H1 (cell line): ENCODE measurements around the gene BBS2. TPM values are rescaled to one million over a fixed set of nuclear protein-coding genes. Genes with fewer than 3 reads are reported as not detected.

Source experiments
- CHD2 ChIP-seq: IDR thresholded peaks from 2 replicates; pipeline ENCODE4 v1.6.1; 2012; ENCODE audit warnings: low read length, improper control_type of control experiment
- CREB1 ChIP-seq: IDR thresholded peaks from 2 replicates; pipeline ENCODE4 v1.6.1; 2012; ENCODE audit warnings: inconsistent platforms
- FOSL1 ChIP-seq: IDR thresholded peaks from 2 replicates; pipeline ENCODE4 v1.6.1; 2011; ENCODE audit warnings: mild to moderate bottlenecking, low read depth, low read length, moderate library complexity; ENCODE audit not compliant: insufficient read depth
- HDAC2 ChIP-seq, 2 experiments: fragments of 300-600 bp in 1 of 2; sonication (generic) in 1 of 2; IDR thresholded peaks; 2 replicates each; pipeline ENCODE4 v1.6.1; 2011 to 2012; ENCODE audit warnings: low read depth in 2 of 2, low read length in 2 of 2, mild to moderate bottlenecking in 2 of 2, moderate library complexity in 2 of 2, borderline replicate concordance in 1 of 2, inconsistent platforms in 1 of 2
- KDM1A ChIP-seq: fragments of 200-600, 300-600 bp; sonication (generic); IDR thresholded peaks from 2 replicates; pipeline ENCODE4 v1.7.1; 2016; ENCODE audit warnings: mild to moderate bottlenecking, low read length, borderline replicate concordance
- MAFK ChIP-seq: IDR thresholded peaks from 2 replicates; pipeline ENCODE4 v1.6.1; 2012; ENCODE audit warnings: low read depth, mild to moderate bottlenecking, improper control_type of control experiment, low read length
- RAD21 ChIP-seq, 2 experiments: IDR thresholded peaks in 1 of 2; conservative IDR thresholded peaks in 1 of 2; 2 replicates each; pipeline ENCODE4 v1.6.1; 2011; ENCODE audit warnings: low read depth in 2 of 2, low read length in 2 of 2, improper control_type of control experiment in 1 of 2, inconsistent platforms in 1 of 2, mild to moderate bottlenecking in 1 of 2, moderate library complexity in 1 of 2
- RFX5 ChIP-seq: IDR thresholded peaks from 2 replicates; pipeline ENCODE4 v1.6.1; 2011; ENCODE audit warnings: low read depth, low read length, improper control_type of control experiment, borderline replicate concordance
- SRF ChIP-seq: IDR thresholded peaks from 2 replicates; pipeline ENCODE4 v1.6.1; 2011; ENCODE audit warnings: mild to moderate bottlenecking, low read depth, low read length, moderate library complexity
- ZNF274 ChIP-seq: IDR thresholded peaks from 2 replicates; pipeline ENCODE4 v1.7.0; 2012; ENCODE audit warnings: low read length, borderline replicate concordance; ENCODE audit errors: extremely low read depth
- polyA plus RNA-seq, 7 experiments: library from polyadenylated mRNA; depleted of rRNA in 3 of 7; stranded (reverse) in 5 of 7; unstranded in 2 of 7; fragments of >200 nt in 5 of 7; fragments of 200-250 nt in 2 of 7; gene quantifications; 1 replicate in 5 of 7; 2 replicates in 1 of 7; 4 replicates in 1 of 7; pipeline versions ENCODE4 v1.2.1 to v1.2.3, GENCODE V29; 2011 to 2013; ENCODE audit warnings: missing spikeins in 2 of 7, mixed read lengths in 2 of 7
- total RNA-seq: library from RNA; stranded (reverse); fragmentation: NEBNext Ultra II Directional; extraction: Animal tissue kit (Norgen Biotek cat#: 25700); gene quantifications from 2 replicates; pipeline ENCODE4 v1.2.1, GENCODE V29; 2021

Gene BBS2
- total and polyA plus RNA-seq, 2 of the 8 experiments (the other 6 are each of a cell fraction or from before 2014, with no cell fraction given): 12.3 to 15.1 TPM

DNA sequence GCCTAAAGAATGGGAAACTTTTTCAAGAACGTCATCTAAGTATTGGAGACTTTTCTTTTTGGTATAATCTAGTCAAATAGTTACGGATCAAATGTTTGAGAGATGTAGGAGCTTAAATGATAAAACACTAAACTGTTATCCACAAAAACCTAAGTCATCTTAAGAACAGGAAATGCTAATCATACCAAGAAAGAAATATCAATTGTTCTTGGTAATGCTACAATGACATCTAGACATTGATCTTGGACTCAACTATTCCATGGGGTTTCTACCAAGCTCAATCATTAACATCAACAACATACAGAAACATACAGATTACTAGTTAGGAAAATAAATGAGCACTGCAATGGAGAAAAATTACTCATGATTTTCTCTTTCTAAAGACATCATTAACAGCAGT, 72.5 kb downstream of the BBS2 start (continued):
- TF ChIP-seq KDM1A (no peak), MAFK (no peak), ZNF274 (no peak), HDAC2 (IDR thresholded peaks at IDR 0.05; ENCODE audit: borderline replicate concordance in 1 of 2, low read depth in 2 of 2, low read length in 2 of 2) (no peak), FOSL1 (no peak), CREB1 (no peak), CHD2 (no peak), SRF (no peak), RFX5 (no peak), RAD21 (IDR thresholded peaks at IDR 0.05 in 1 of 2, conservative IDR thresholded peaks at IDR 0.05 in 1 of 2; ENCODE audit: low read depth in 2 of 2, low read length in 2 of 2) (no peak)
